Fibroblast of the conjunctiva (primary cell): Measurements from ENCODE around the gene ELMOD1.

Experiments used
- DNase-seq: peaks from one replicate; pipeline ENCODE4 v3.0.0-alpha.2; 2010; ENCODE audit warnings: low read depth

Gene ELMOD1

GRCh38 chr11:107688322-107688918 is 97.5 kb downstream of the ELMOD1 start:
- no peak for DNase-seq

- DNase-seq: peak; percentile 20
Measured at GRCh38 chr11:107689317-107690202, 98.6 kb downstream of the ELMOD1 start.

GRCh38 chr11:107691000-107691750 is 100.2 kb downstream of the ELMOD1 start:
- no peak for DNase-seq

DNA sequence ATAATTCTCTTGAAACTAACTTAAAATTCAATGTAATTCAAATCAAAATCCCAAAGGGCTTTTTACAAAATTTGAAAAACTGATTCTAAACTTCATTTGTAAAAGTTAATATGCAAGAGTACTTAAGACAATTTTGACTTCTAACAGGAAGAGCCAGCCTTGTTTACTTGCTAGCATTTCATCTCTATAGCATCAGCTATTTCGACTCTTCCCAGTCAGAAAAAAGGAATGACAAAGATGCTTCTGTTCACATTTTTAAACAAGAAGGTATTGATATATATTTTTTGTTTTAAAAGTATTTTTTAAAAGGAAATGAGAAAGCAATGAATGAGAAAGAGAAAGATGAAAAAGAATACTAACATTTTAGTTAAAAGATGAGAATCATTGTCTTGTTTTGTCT is 104.5 kb downstream of the ELMOD1 start:
- DNase-seq: no peak

DNA sequence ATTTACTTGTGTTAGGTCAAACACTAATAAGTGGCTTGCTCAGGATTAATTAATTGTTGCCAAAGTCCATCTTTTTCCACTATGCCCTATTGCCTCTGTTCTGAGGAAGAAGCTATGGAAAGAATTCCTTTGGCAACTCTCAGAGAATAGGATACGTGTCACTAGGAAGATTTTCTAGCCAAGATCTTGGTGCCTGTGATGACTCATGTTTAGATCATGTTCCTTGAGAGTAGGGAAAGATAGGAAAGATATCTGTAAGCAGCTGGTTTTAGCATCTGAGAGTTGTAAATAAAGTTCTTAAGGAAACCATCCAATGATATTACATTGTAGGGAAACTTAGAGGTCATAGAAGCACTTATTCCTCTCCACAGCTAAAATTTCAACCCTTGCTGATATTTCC is 105.2 kb downstream of the ELMOD1 start:
- DNase-seq: peak; percentile 66

DNA sequence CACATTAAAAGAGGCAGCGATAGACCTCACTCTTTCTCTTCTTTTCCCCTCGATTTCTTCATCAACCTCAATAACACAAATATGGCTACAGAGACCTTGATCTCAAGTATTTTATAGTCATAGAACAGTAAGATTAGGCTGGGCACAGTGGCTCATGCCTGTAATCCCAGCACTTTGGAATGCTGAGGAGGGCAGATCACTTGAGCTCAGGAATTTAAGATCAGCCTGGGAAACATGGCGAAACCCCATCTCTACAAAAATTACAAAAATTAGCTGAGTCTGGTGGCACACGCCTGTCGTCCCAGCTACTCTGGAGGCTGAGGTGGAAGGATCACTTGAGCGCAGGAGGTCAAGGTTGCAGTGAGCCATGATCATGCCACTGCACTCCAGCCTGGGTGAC is 106.3 kb downstream of the ELMOD1 start:
- DNase-seq: no peak

DNA sequence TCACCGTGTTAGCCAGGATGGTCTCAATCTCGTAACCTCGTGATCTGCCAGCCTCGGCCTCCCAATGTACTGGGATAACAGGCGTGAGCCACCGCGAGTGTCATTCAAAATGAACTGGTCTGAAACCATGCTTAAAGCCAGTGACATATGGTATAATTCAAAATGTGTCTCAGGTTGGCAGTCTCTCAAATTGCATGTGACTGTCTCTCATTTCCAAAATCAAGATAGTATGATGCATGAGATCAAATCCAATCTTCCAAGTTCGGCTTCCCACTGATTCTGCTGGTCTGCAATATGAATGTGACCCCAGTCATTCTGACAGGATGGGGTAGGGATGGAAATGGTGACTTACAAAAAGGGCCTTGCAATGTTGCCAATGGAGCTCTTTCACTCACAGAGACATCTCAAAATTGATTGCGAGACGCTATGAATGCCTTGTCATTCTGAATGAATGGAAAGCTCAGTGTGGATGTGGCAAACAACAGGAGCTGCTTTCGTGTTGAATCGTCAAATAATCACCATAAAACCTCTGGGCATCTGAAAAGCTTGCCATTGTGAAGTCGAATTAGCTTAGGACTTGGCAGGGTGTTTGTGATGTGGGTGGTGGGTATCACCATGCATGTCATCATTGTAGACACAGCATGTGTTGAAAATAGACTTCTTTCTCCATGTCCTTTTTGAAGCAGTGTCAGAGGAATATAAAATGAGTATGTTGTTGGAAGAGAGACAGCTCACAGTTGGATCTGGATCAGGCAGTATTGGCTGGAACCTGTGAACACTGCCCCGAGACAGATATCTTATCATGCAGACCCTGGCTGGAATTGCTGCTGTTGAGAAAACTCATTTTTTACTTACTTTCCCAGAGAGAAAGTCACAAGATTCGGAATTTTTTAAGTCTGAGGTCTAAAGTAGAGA is 108.7 kb downstream of the ELMOD1 start:
- no peak for DNase-seq

- no peak for DNase-seq
Measured at GRCh38 chr11:107702109-107702660, 111.2 kb downstream of the ELMOD1 start.

- DNase-seq: no peak
Measured at GRCh38 chr11:107702723-107703122, 111.8 kb downstream of the ELMOD1 start.

- DNase-seq: no peak
Measured at GRCh38 chr11:107704451-107704850, 113.5 kb downstream of the ELMOD1 start.

DNA sequence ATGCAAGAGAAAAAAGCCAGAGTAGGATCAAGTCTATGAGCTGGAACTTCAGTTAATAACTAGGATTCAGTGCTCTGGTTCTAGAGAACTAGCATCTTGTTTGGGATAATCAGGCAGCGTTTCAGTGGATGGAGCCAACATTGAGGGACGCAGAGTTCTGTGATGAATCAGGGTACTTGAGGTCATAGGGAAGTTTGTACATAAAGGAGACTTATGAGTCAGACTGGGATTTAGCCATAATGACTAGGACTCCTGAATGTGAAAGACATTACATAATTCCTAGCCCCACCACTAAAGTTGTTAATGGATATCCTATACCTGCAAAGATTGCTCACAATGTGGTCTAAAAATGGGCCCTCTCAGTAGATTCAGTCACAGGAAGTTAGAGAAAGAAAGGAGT is 114.1 kb downstream of the ELMOD1 start:
- peak; percentile 33 for DNase-seq

DNA sequence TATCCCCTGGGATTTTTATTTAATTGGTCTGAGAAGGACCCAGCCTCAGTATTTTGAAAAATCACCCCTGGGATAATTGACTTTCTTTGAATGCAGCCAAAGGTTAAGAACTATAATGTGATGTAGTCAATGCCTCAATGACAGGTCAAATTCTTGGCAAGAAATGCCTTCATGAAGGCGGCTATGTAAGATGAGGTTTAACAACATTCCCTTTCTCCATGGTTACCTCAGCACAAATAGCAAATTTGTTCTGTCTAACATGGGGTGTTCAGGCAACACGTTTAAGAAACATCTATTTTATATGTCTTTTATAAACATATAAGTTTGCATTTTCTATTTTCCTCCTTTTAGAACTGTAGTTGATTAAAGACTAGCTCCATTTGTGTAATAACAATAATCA is 115.6 kb downstream of the ELMOD1 start:
- DNase-seq: no peak

DNA sequence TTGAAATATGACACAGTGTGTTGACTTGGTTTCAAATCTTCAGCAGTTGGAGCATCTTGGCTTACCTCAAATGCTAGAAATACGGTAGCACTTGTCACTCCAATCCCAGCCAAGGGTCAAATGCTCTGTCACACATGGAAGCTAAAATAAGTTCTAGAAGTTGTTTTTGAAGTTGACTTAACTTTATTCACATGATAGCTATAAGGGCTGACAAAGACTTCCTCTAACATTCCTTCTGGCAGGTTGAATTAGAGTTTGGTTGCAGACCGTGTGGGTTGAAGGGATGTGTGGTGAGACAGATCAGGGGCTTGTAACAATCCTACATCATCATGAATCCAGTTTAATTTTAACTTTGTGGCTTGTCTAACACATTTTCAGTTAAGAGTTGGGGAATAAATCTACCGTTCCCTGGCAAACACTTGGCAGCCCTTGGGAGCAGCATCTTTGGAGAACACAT is 116.3 kb downstream of the ELMOD1 start:
- DNase-seq: no peak

GRCh38 chr11:107707807-107708206 is 116.9 kb downstream of the ELMOD1 start:
- no peak for DNase-seq

- no peak for DNase-seq
Measured at GRCh38 chr11:107708792-107709191, 117.8 kb downstream of the ELMOD1 start.

- DNase-seq: no peak
Measured at GRCh38 chr11:107710301-107710700, 119.4 kb downstream of the ELMOD1 start.

DNA sequence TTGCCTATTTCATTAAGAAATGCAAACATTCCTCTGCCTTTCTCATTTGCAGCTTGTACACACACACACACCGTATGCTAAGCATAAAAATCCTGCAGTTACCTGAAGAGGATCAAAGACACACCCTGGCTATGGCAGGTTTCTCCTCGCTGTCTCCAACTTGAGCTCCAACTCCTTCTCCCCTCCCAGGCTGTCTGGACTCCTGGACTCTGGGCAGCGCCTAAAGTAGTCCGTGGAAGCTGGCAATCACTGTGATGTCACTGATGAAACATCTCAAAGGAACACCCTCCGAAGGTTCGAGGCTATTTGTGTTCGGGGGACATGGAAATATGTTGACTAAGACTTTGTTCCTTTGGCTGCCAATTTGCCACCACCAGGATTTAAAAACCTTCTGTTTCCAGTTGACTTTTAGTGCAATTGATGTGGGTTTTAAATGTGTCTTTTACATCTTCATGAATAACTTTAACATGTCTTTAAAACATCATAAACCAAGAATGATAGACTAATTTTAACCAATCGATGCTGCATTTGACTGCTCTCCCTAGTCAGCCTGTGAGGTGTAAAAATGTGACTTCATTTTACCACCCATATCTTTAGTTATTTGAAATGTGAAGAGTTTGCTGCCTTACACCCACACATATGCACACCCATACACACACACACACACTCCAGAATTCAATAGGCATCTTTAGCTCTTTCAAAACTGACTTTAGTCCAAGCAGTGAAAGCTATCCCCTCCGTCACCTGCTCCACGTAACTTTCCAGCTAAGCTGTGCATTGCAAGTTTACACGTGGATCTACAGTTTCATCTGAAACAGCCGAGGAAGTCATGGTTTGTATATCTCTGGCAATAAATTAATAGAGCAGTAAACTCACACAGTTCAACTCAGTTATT is 121.2 kb downstream of the ELMOD1 start, which contains the start of gene SLN:
Gene SLN, minus strand, starts transcription at position 196 of the 895 bp plus-strand sequence.
- DNase-seq: no peak

DNA sequence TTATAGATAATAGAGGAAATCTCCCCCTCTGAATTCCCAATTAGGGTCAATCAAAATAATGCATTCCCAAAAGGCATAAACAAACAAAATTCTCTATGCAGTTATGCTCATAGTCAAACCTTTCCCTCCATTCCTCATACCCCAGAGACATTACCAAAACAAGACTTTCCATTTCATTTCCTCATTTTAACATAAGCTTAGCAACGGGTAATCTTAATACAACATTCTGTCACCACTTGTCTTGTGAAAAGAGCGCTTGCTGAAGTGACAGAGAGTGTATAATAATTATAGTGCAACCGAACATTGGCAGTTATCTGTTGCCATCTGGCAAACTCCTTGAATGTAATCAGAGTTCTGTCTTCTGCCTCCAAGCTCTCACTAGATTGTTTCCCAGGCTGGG is 122.1 kb downstream of the ELMOD1 start:
- DNase-seq: no peak
